ENCODE measurements around the gene TBKBP1. TPM values are rescaled to one million over a fixed set of nuclear protein-coding genes. Genes with fewer than 3 reads are reported as not detected.

Gene TBKBP1
- total RNA-seq, 2 experiments from 2014 or later: 21.8 to 23.1 TPM

- intact Hi-C loops (cut with DNase I, micrococcal nuclease): no loop called here
- CTCF ChIA-PET: interaction anchor here (0.9 to 7.0 kb wide), 4 partner anchors 9 to 45 kb away, joined by 3 to 71 read pairs (median 7); no protein-coding TSS in a partner anchor
- H3K4me3 Mint-ChIP-seq: peak overlapping the region; percentile 60
- H3K4me1 Mint-ChIP-seq: peaks cover 75% of the 10 kb centered on the region
- ATAC-seq (no peak), DNase-seq (no peak)
- H3K36me3 Mint-ChIP-seq (ENCODE audit: low read depth): peaks cover 81% of the 10 kb centered on the region
- H3K27me3 Mint-ChIP-seq: no peaks in the 10 kb centered on the region
- peak overlapping the region; percentile 66 for H3K27ac Mint-ChIP-seq
- POLR2A ChIA-PET: interaction anchor here (1.1 to 1.3 kb wide), 2 partner anchors 9 to 11 kb away, joined by 5 to 7 read pairs; no protein-coding TSS in a partner anchor
- H3K9me3 Mint-ChIP-seq (ENCODE audit: low read depth): no peaks in the 10 kb centered on the region
Observed at GRCh38 chr17:47654991-47655390, 39.0 kb upstream of the TBKBP1 start.

GRCh38 chr17:47660064-47660492, 33.9 kb upstream of the TBKBP1 start:
- no peak for DNase-seq
- peak; percentile 77 for ATAC-seq

DNA sequence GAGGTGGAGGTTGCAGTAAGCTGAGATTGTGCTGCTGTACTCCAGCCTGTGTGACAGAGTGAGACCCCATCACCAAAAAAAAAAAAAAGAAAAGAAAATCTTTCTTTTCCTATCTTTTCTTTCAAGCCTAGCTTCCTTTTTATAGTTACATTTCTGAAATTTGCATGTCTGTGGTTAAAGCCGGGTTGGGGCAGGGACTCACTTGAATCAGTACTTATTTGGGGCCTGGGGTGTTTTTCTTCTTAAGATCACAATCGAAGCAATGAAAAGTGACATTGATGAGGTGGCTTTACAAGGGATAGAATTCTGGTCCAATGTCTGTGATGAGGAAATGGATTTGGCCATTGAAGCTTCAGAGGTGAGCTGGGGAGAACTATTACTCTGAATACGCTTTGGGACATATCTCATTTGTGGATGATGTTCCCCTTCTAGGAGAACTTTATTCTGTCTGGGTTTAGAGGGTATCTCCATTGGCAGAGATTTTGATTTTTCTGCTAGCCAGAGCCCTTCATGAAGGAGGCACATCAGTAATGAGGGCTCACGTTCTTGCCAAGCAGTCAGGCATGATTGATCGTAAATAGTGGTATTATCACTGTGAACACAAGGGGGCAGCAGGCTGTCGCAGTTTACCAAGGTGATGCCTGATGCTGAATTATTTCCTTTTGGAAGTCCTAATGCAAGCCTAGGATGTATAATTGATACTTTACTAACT, 29.9 kb upstream of the TBKBP1 start:
- POLR2A ChIA-PET: interaction anchor here (0.6 to 2.1 kb wide), 6 partner anchors 9 to 71 kb away, joined by 3 to 21 read pairs (median 4); partner anchors contain the start of genes KPNB1 and TBX21

More at GRCh38 chr17:47660064-47660492, 33.9 kb upstream of the TBKBP1 start:
- ChIA-PET CTCF (interaction anchor here (1.0 kb wide), 1 partner anchor 42 kb away, joined by 4 read pairs; no protein-coding TSS in a partner anchor), POLR2A (no interaction called here)
- intact Hi-C loops (cut with DNase I, micrococcal nuclease): loop anchor here (1.0 to 10.0 kb wide), 6 partner anchors 8 to 145 kb away; partner anchors contain the start of gene TBX21 (in 1 of the 2)
- H3K27me3 Mint-ChIP-seq: no peaks in the 10 kb centered on the region
- peak overlapping the region; percentile 44 for H3K4me3 Mint-ChIP-seq
- H3K4me1 Mint-ChIP-seq: peaks cover 56% of the 10 kb centered on the region
- peak overlapping the region; percentile 56 for H3K27ac Mint-ChIP-seq
- H3K9me3 Mint-ChIP-seq (ENCODE audit: low read depth): no peaks in the 10 kb centered on the region
- H3K36me3 Mint-ChIP-seq (ENCODE audit: low read depth): peaks cover 76% of the 10 kb centered on the region

DNA sequence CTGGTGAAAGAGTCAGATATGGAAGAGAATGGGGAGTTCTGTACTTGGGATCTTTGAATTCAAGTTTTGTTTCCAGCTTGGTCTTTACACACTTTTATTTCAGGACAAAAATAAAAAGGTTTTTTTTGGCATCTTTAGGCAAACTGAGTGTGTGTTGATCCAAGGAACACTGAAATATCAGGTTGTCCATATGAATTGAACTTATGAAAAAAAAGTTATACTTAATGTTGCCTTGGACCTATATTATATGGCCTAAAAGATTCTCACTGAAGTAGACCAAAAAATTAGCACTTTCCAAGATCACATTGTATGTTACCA, 29.4 kb upstream of the TBKBP1 start:
- POLR2A ChIA-PET: interaction anchor here (0.7 to 2.9 kb wide), 3 partner anchors 15 to 70 kb away, joined by 4 to 21 read pairs (median 14); partner anchors contain the start of gene KPNB1
- H3K27ac Mint-ChIP-seq: peak overlapping the region; percentile 83
- ATAC-seq (no peak), DNase-seq (no peak)
- no peaks in the 10 kb centered on the region for H3K9me3 Mint-ChIP-seq (ENCODE audit: low read depth)
- no peak overlapping the region for H3K4me3 Mint-ChIP-seq
- no peaks in the 10 kb centered on the region for H3K27me3 Mint-ChIP-seq
- CTCF ChIA-PET: interaction anchor here (1.1 to 5.5 kb wide), 20 partner anchors 13 to 527 kb away, joined by 3 to 71 read pairs (median 5); partner anchors contain the start of genes KPNB1 and TBX21
- intact Hi-C loops (cut with DNase I, micrococcal nuclease): loop anchor here (1.0 to 10.0 kb wide), 7 partner anchors 33 to 140 kb away; partner anchors contain the start of gene TBX21 (in 2 of the 2)
- peaks cover 72% of the 10 kb centered on the region for H3K36me3 Mint-ChIP-seq (ENCODE audit: low read depth)
- H3K4me1 Mint-ChIP-seq: peaks cover 29% of the 10 kb centered on the region

More for the DNA sequence above, 29.9 kb upstream of the TBKBP1 start:
- Mint-ChIP-seq H3K36me3 (ENCODE audit: low read depth) (peaks cover 70% of the 10 kb centered on the region), H3K4me1 (peaks cover 28% of the 10 kb centered on the region), H3K9me3 (ENCODE audit: low read depth) (no peaks in the 10 kb centered on the region), H3K4me3 (no peak overlapping the region), H3K27ac (peak overlapping the region; percentile 83), H3K27me3 (no peaks in the 10 kb centered on the region)
- CTCF ChIA-PET: interaction anchor here (0.5 to 5.5 kb wide), 26 partner anchors 12 to 527 kb away, joined by 3 to 71 read pairs (median 4); partner anchors contain the start of genes KPNB1 and TBX21
- DNase-seq (peak; percentile 73), ATAC-seq (peak; percentile 65)
- intact Hi-C loops (cut with DNase I, micrococcal nuclease): loop anchor here (1.0 to 10.0 kb wide), 7 partner anchors 33 to 141 kb away; partner anchors contain the start of gene TBX21 (in 2 of the 2)

GRCh38 chr17:47665655-47666054, 28.3 kb upstream of the TBKBP1 start:
- intact Hi-C loops (cut with DNase I, micrococcal nuclease): loop anchor here (2.0 to 10.0 kb wide), 3 partner anchors 67 to 139 kb away; partner anchors contain the start of gene TBX21 (in 1 of the 2)
- Mint-ChIP-seq H3K4me3 (no peak overlapping the region), H3K36me3 (ENCODE audit: low read depth) (peaks cover 75% of the 10 kb centered on the region), H3K27ac (no peak overlapping the region), H3K27me3 (no peaks in the 10 kb centered on the region), H3K4me1 (peaks cover 31% of the 10 kb centered on the region), H3K9me3 (ENCODE audit: low read depth) (no peaks in the 10 kb centered on the region)
- CTCF ChIA-PET: interaction anchor here (0.9 to 5.5 kb wide), 12 partner anchors 9 to 78 kb away, joined by 3 to 71 read pairs (median 4); partner anchors contain the start of gene KPNB1
- ATAC-seq (no peak), DNase-seq (no peak)
- POLR2A ChIA-PET: interaction anchor here (1.1 to 2.9 kb wide), 4 partner anchors 11 to 25 kb away, joined by 5 to 14 read pairs (median 6); partner anchors contain the start of gene KPNB1

GRCh38 chr17:47669081-47669480, 24.9 kb upstream of the TBKBP1 start:
- ATAC-seq (no peak), DNase-seq (no peak)
- ChIA-PET CTCF (no interaction called here), POLR2A (interaction anchor here (0.6 kb wide), 2 partner anchors 12 to 217 kb away, joined by 4 to 6 read pairs; no protein-coding TSS in a partner anchor)
- Mint-ChIP-seq H3K27ac (no peak overlapping the region), H3K4me3 (no peak overlapping the region), H3K4me1 (peaks cover 28% of the 10 kb centered on the region), H3K9me3 (ENCODE audit: low read depth) (no peaks in the 10 kb centered on the region), H3K36me3 (ENCODE audit: low read depth) (peaks cover 80% of the 10 kb centered on the region), H3K27me3 (no peaks in the 10 kb centered on the region)
- intact Hi-C loops (cut with DNase I, micrococcal nuclease): loop anchor here in 1 of 2 experiments (10.0 kb wide), 1 partner anchor 136 kb away; no protein-coding TSS in a partner anchor

GRCh38 chr17:47670064-47670463, 23.9 kb upstream of the TBKBP1 start:
- H3K27ac Mint-ChIP-seq: peak overlapping the region; percentile 77
- peaks cover 31% of the 10 kb centered on the region for H3K4me1 Mint-ChIP-seq
- no peaks in the 10 kb centered on the region for H3K9me3 Mint-ChIP-seq (ENCODE audit: low read depth)
- DNase-seq (no peak), ATAC-seq (peak; percentile 64)
- no peak overlapping the region for H3K4me3 Mint-ChIP-seq
- ChIA-PET CTCF (no interaction called here), POLR2A (interaction anchor here (0.8 to 1.4 kb wide), 2 partner anchors 21 to 72 kb away, joined by 3 to 6 read pairs; partner anchors contain the start of gene KPNB1)
- H3K27me3 Mint-ChIP-seq: no peaks in the 10 kb centered on the region
- H3K36me3 Mint-ChIP-seq (ENCODE audit: low read depth): peaks cover 83% of the 10 kb centered on the region
- intact Hi-C loops (cut with DNase I, micrococcal nuclease): no loop called here

- H3K27ac Mint-ChIP-seq: peak overlapping the region; percentile 60
- H3K4me1 Mint-ChIP-seq: peaks cover 27% of the 10 kb centered on the region
- no peak overlapping the region for H3K4me3 Mint-ChIP-seq
- CTCF ChIA-PET: interaction anchor here (0.7 to 9.3 kb wide), 10 partner anchors 9 to 116 kb away, joined by 3 to 68 read pairs (median 3); no protein-coding TSS in a partner anchor
- ATAC-seq (peak; percentile 51), DNase-seq (no peak)
- no peaks in the 10 kb centered on the region for H3K27me3 Mint-ChIP-seq
- intact Hi-C loops (cut with DNase I, micrococcal nuclease): no loop called here
- H3K9me3 Mint-ChIP-seq (ENCODE audit: low read depth): no peaks in the 10 kb centered on the region
- H3K36me3 Mint-ChIP-seq (ENCODE audit: low read depth): peaks cover 89% of the 10 kb centered on the region
- POLR2A ChIA-PET: interaction anchor here (1.0 kb wide), 1 partner anchor 18 kb away, joined by 5 read pairs; no protein-coding TSS in a partner anchor
Observed at GRCh38 chr17:47674499-47674898, 19.5 kb upstream of the TBKBP1 start.

GRCh38 chr17:47675380-47676198, 18.4 kb upstream of the TBKBP1 start:
- H3K27ac Mint-ChIP-seq: peak overlapping the region; percentile 77
- POLR2A ChIA-PET: interaction anchor here (1.4 to 2.0 kb wide), 3 partner anchors 10 to 24 kb away, joined by 5 to 8 read pairs (median 6); no protein-coding TSS in a partner anchor

GRCh38 chr17:47676199-47676472, 17.8 kb upstream of the TBKBP1 start:
- no peak overlapping the region for H3K27ac Mint-ChIP-seq
- ChIA-PET POLR2A (interaction anchor here (1.4 to 2.0 kb wide), 3 partner anchors 10 to 24 kb away, joined by 5 to 8 read pairs (median 6); no protein-coding TSS in a partner anchor), CTCF (interaction anchor here (0.6 to 9.3 kb wide), 6 partner anchors 12 to 114 kb away, joined by 3 to 68 read pairs (median 5); no protein-coding TSS in a partner anchor)
- no peak for ATAC-seq
- no peak for DNase-seq
- intact Hi-C loops (cut with DNase I, micrococcal nuclease): no loop called here
- H3K4me3 Mint-ChIP-seq: no peak overlapping the region
- H3K9me3 Mint-ChIP-seq (ENCODE audit: low read depth): no peaks in the 10 kb centered on the region
- no peaks in the 10 kb centered on the region for H3K27me3 Mint-ChIP-seq
- peaks cover 19% of the 10 kb centered on the region for H3K4me1 Mint-ChIP-seq
- H3K36me3 Mint-ChIP-seq (ENCODE audit: low read depth): peaks cover 86% of the 10 kb centered on the region

More at GRCh38 chr17:47675380-47676198, 18.4 kb upstream of the TBKBP1 start:
- CTCF ChIA-PET: interaction anchor here (1.2 to 9.3 kb wide), 4 partner anchors 11 to 115 kb away, joined by 4 to 68 read pairs (median 18); no protein-coding TSS in a partner anchor
- peaks cover 19% of the 10 kb centered on the region for H3K4me1 Mint-ChIP-seq
- no peaks in the 10 kb centered on the region for H3K27me3 Mint-ChIP-seq
- no peak overlapping the region for H3K4me3 Mint-ChIP-seq
- H3K36me3 Mint-ChIP-seq (ENCODE audit: low read depth): peaks cover 87% of the 10 kb centered on the region
- H3K9me3 Mint-ChIP-seq (ENCODE audit: low read depth): no peaks in the 10 kb centered on the region
- intact Hi-C loops (cut with DNase I, micrococcal nuclease): no loop called here
- DNase-seq (no peak), ATAC-seq (peak; percentile 43)

Measured in activated CD4-positive, alpha-beta T cell treated with anti-CD3 and anti-CD28 coated beads for 36 hours (primary cell).